Measurements from ENCODE around the gene HERC6.

Gene HERC6

DNA sequence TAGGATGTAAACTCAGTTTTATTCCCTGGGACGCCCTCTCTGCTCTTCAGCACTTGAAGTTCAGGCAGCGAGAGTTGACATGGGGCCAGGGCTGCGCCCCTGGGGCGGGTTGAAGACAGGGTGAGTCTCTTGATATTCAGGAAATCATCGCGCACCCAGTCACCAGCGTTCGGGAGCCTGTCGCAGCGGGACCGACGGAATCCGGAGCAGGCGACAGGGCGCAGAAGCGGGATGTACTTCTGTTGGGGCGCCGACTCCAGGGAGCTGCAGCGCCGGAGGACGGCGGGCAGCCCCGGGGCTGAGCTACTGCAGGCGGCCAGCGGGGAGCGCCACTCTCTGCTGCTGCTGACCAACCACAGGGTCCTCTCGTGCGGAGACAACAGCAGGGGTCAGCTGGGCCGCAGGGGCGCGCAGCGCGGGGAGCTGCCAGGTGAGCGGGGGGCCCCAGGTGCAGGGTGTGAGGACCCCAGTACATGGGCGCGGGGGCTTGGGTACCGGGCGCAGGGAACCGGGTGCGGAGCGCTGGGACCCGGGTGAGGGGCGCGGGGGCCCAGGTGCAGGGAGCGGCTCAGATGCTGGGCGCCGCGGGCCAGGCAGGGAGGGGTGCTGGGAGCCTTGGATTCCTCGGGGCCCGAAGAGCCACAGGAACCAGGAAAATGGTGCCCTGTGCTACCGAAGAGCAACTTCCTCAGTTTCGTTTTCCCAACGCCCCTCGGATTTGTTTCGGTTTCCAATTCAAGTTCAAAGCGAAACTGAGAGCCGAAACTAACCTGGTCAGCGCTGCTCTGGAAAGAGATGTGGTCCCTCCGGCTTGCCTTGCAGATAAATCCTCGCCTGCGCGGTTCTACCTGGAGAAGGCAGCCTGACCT is at the start of gene HERC6:
TSS of gene HERC6 (plus strand) at position 162 of the 869 bp plus-strand sequence. CDS start at position 232, 70 bp downstream.
- H3K9me2 ChIP-seq (replicated peaks; ENCODE audit: insufficient read depth, low read length): no peaks in the 10 kb centered on the region
- TF ChIP-seq EZH2phosphoT487 (conservative IDR thresholded peaks at IDR 0.05; ENCODE audit: low read length) (no peak), CTCF (IDR thresholded peaks at IDR 0.05; ENCODE audit: insufficient read depth, low read length, poor library complexity, severe bottlenecking) (peak; percentile 20)
- no peaks in the 10 kb centered on the region for H4K20me1 ChIP-seq (ENCODE audit: low read depth, low read length)
- no peak within 1 kb of the TSS for H3K27ac ChIP-seq (ENCODE audit: low read depth, low read length)
- no peaks in the 10 kb centered on the region for H3F3A ChIP-seq (ENCODE audit: insufficient read depth)
- H3K9me3 ChIP-seq (ENCODE audit: insufficient read depth, low read length): no peaks in the 10 kb centered on the region
- peak within 1 kb of the TSS; percentile 62 for H3K4me2 ChIP-seq (ENCODE audit: low read depth, low read length, poor library complexity, severe bottlenecking)
- peak within 1 kb of the TSS; percentile 59 for H3K4me3 ChIP-seq (ENCODE audit: insufficient read depth, low read length, poor library complexity, severe bottlenecking)
- no peaks in the 10 kb centered on the region for H3K79me2 ChIP-seq (ENCODE audit: insufficient read depth, low read length)
- H3K9ac ChIP-seq (ENCODE audit: low read length): peak within 1 kb of the TSS; percentile 44; the same call in 1 of the 2 replicates
- no peaks in the 10 kb centered on the region for H3K27me3 ChIP-seq (ENCODE audit: low read length)
- H2AFZ ChIP-seq (ENCODE audit: low read depth, low read length, severe bottlenecking): peak within 1 kb of the TSS; percentile 90
- no peaks in the 10 kb centered on the region for H3K36me3 ChIP-seq (ENCODE audit: low read length)

GRCh38 chr4:88333741-88334405 is 44.8 kb upstream of the HERC6 start:
- no peaks in the 10 kb centered on the region for H4K20me1 ChIP-seq (ENCODE audit: low read depth, low read length)
- TF ChIP-seq EZH2phosphoT487 (conservative IDR thresholded peaks at IDR 0.05; ENCODE audit: low read length) (no peak), CTCF (IDR thresholded peaks at IDR 0.05; ENCODE audit: insufficient read depth, low read length, poor library complexity, severe bottlenecking) (no peak)
- no peaks in the 10 kb centered on the region for H3K36me3 ChIP-seq (ENCODE audit: low read length)
- no peaks in the 10 kb centered on the region for H3K79me2 ChIP-seq (ENCODE audit: insufficient read depth, low read length)
- H3F3A ChIP-seq (ENCODE audit: insufficient read depth): no peaks in the 10 kb centered on the region
- H3K4me3 ChIP-seq (ENCODE audit: insufficient read depth, low read length, poor library complexity, severe bottlenecking): no peak overlapping the region
- H3K4me2 ChIP-seq (ENCODE audit: low read depth, low read length, poor library complexity, severe bottlenecking): no peak overlapping the region
- H3K9ac ChIP-seq (ENCODE audit: low read length): no peak overlapping the region
- H3K27me3 ChIP-seq (ENCODE audit: low read length): no peaks in the 10 kb centered on the region
- H3K27ac ChIP-seq (ENCODE audit: low read depth, low read length): no peak overlapping the region
- H2AFZ ChIP-seq (ENCODE audit: low read depth, low read length, severe bottlenecking): no peak overlapping the region
- H3K9me3 ChIP-seq (ENCODE audit: insufficient read depth, low read length): no peaks in the 10 kb centered on the region
- no peaks in the 10 kb centered on the region for H3K9me2 ChIP-seq (replicated peaks; ENCODE audit: insufficient read depth, low read length)

DNA sequence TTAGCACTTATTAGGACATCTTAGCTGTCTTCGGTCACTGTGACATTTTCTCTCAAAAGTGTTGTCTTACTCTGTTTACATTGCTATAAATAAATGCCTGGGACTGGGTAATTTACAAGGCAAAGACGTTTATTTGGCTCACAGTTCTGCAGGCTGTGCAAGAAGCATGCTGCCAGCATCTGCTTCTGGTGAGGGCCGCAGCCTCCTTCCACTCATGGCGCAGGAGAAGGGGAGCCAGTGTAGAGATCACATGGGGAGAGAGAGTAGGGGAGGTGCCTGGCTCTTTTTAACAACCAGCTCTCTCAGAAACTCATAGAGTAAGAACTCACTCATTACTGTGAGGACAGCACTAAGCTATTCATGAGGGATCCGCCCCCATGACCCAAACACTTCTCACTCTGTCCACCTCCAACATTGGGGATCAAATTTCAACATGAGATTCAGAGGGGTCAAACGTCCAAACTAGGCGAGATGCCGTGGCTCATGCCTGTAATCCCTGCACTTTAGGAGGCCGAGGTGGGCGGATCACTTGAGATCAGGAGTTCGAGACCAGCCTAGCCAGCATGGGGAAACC is 43.5 kb upstream of the HERC6 start:
- no peaks in the 10 kb centered on the region for H3K79me2 ChIP-seq (ENCODE audit: insufficient read depth, low read length)
- no peak overlapping the region for H2AFZ ChIP-seq (ENCODE audit: low read depth, low read length, severe bottlenecking)
- no peaks in the 10 kb centered on the region for H3K9me2 ChIP-seq (replicated peaks; ENCODE audit: insufficient read depth, low read length)

More for the DNA sequence above, 43.5 kb upstream of the HERC6 start:
- H3K9ac ChIP-seq (ENCODE audit: low read length): no peak overlapping the region
- no peak overlapping the region for H3K27ac ChIP-seq (ENCODE audit: low read depth, low read length)
- H3K4me3 ChIP-seq (ENCODE audit: insufficient read depth, low read length, poor library complexity, severe bottlenecking): no peak overlapping the region
- H3K9me3 ChIP-seq (ENCODE audit: insufficient read depth, low read length): no peaks in the 10 kb centered on the region
- no peaks in the 10 kb centered on the region for H3K36me3 ChIP-seq (ENCODE audit: low read length)
- H4K20me1 ChIP-seq (ENCODE audit: low read depth, low read length): no peaks in the 10 kb centered on the region
- H3K4me2 ChIP-seq (ENCODE audit: low read depth, low read length, poor library complexity, severe bottlenecking): no peak overlapping the region
- TF ChIP-seq EZH2phosphoT487 (conservative IDR thresholded peaks at IDR 0.05; ENCODE audit: low read length): no peak
- TF ChIP-seq CTCF (IDR thresholded peaks at IDR 0.05; ENCODE audit: insufficient read depth, low read length, poor library complexity, severe bottlenecking): no peak
- no peaks in the 10 kb centered on the region for H3F3A ChIP-seq (ENCODE audit: insufficient read depth)
- H3K27me3 ChIP-seq (ENCODE audit: low read length): no peaks in the 10 kb centered on the region
